ENCODE data around the gene MCTP2.
"Not testable (repeated sequence)": the region's sequence is repeated elsewhere in the genome, so short reads cannot be mapped to it uniquely, and the experiment has no call there.

Gene MCTP2

DNA sequence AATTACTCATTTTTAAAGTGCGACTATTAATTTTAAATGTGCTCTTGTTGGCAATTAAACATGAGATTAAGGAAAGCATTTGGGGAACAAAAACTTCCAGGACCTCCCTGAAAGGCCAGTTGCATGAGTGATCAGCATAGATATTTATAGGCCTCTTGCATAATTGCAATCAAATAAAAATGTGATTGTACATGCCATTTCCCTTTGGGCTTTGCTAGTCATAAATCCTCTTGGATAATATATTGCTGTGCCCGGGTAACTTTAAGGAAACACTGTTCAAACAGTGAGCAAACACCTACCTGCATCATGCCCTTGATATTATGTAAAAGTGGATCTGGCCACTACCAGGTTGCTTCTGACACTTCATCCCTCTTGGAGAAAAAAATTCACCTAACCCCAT, 239.1 kb downstream of the MCTP2 start:
- Histone ChIP-seq H3K36me3 (ENCODE audit: control insufficient read depth in 1 of 2, insufficient read depth in 2 of 2, low read length in 2 of 2) (no peaks in the 10 kb centered on the region), H3K4me1 (ENCODE audit: control insufficient read depth in 1 of 2, insufficient read depth in 2 of 2, low read length in 2 of 2) (peaks cover 0 to 9% of the 10 kb centered on the region in 2 donors), H3K27me3 (ENCODE audit: low read depth, low read length) (no peaks in the 10 kb centered on the region), H3K9me3 (ENCODE audit: control insufficient read depth in 1 of 2, low read length in 2 of 2) (no peaks in the 10 kb centered on the region), H3K4me3 (ENCODE audit: low read depth in 1 of 2, low read length in 2 of 2) (no peak overlapping the region), H3K27ac (ENCODE audit: low read length) (no peak overlapping the region)

GRCh38 chr15:94476686-94477085, 245.3 kb downstream of the MCTP2 start:
- H3K36me3 ChIP-seq (ENCODE audit: control insufficient read depth in 1 of 2, insufficient read depth in 2 of 2, low read length in 2 of 2), result no peaks in the 10 kb centered on the region

GRCh38 chr15:94477913-94478553, 246.7 kb downstream of the MCTP2 start:
- no peaks in the 10 kb centered on the region for H3K27me3 ChIP-seq (ENCODE audit: low read depth, low read length)
- H3K4me3 ChIP-seq (ENCODE audit: low read depth in 1 of 2, low read length in 2 of 2), result no peak overlapping the region
- H3K9me3 ChIP-seq (ENCODE audit: control insufficient read depth in 1 of 2, low read length in 2 of 2), result no peaks in the 10 kb centered on the region
- H3K27ac ChIP-seq (ENCODE audit: low read length), result no peak overlapping the region
- no peaks in the 10 kb centered on the region for H3K36me3 ChIP-seq (ENCODE audit: control insufficient read depth in 1 of 2, insufficient read depth in 2 of 2, low read length in 2 of 2)
- no peaks in the 10 kb centered on the region for H3K4me1 ChIP-seq (ENCODE audit: control insufficient read depth in 1 of 2, insufficient read depth in 2 of 2, low read length in 2 of 2)

More at GRCh38 chr15:94476686-94477085, 245.3 kb downstream of the MCTP2 start:
- Histone ChIP-seq H3K9me3 (ENCODE audit: control insufficient read depth in 1 of 2, low read length in 2 of 2) (no peaks in the 10 kb centered on the region), H3K4me1 (ENCODE audit: control insufficient read depth in 1 of 2, insufficient read depth in 2 of 2, low read length in 2 of 2) (no peaks in the 10 kb centered on the region), H3K27ac (ENCODE audit: low read length) (no peak overlapping the region), H3K4me3 (ENCODE audit: low read depth in 1 of 2, low read length in 2 of 2) (no peak overlapping the region), H3K27me3 (ENCODE audit: low read depth, low read length) (no peaks in the 10 kb centered on the region)

DNA sequence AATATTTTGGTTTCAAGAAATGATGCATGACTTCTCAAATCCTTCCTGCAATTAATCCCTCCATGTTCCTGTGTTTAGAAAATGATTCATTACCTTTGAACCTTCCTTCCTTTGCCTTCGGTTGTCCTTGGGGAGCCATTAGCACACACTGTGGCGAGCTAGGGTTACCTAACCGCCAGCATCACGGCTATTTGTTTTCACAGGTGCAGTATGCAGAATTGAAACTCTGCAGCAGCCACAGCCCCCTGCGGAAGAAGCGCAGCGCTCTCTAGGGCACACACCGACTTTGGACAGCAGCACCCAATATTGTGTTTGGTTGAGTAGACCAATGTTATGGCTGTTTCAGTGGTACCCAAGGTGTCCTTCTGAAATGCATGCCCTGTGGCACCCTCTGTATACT, 247.4 kb downstream of the MCTP2 start:
- H3K4me1 ChIP-seq (ENCODE audit: control insufficient read depth in 1 of 2, insufficient read depth in 2 of 2, low read length in 2 of 2), result no peaks in the 10 kb centered on the region
- H3K9me3 ChIP-seq (ENCODE audit: control insufficient read depth in 1 of 2, low read length in 2 of 2), result no peaks in the 10 kb centered on the region
- H3K27me3 ChIP-seq (ENCODE audit: low read depth, low read length), result no peaks in the 10 kb centered on the region
- H3K27ac ChIP-seq (ENCODE audit: low read length), result no peak overlapping the region
- no peak overlapping the region for H3K4me3 ChIP-seq (ENCODE audit: low read depth in 1 of 2, low read length in 2 of 2)
- H3K36me3 ChIP-seq (ENCODE audit: control insufficient read depth in 1 of 2, insufficient read depth in 2 of 2, low read length in 2 of 2), result no peaks in the 10 kb centered on the region

DNA sequence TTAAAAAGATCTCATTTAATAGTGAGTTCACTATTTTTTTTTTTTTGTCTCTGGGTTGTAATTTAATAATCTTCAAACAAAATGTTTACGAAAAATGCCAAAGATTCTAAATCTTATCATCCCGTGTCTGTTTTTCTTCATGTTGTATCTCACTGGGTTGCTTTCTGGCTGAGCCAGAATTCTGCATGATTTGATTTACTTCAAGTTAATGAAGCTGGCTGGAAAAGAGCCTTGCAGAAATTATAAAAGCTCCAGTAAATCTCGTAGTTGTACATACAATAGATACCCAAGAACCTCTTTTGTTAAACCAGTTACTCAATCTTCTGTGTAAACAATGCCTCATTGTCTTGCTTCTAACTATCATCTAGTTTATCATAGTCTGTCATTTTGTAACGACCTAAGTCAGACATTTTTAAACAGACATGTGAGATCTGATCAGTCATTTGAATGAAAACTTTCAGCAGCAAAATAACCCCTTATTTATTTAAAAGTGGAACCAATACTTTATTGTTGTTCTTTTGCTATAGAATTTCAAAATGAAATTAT, 249.0 kb downstream of the MCTP2 start:
- H3K27me3 ChIP-seq (ENCODE audit: low read depth, low read length), result no peaks in the 10 kb centered on the region
- no peaks in the 10 kb centered on the region for H3K4me1 ChIP-seq (ENCODE audit: control insufficient read depth in 1 of 2, insufficient read depth in 2 of 2, low read length in 2 of 2)

GRCh38 chr15:94485148-94485719, 253.9 kb downstream of the MCTP2 start:
- Histone ChIP-seq H3K27ac (ENCODE audit: low read length) (no peak overlapping the region), H3K4me1 (ENCODE audit: control insufficient read depth in 1 of 2, insufficient read depth in 2 of 2, low read length in 2 of 2) (no peaks in the 10 kb centered on the region), H3K4me3 (ENCODE audit: low read depth in 1 of 2, low read length in 2 of 2) (no peak overlapping the region), H3K9me3 (ENCODE audit: control insufficient read depth in 1 of 2, low read length in 2 of 2) (no peaks in the 10 kb centered on the region), H3K27me3 (ENCODE audit: low read depth, low read length) (no peaks in the 10 kb centered on the region), H3K36me3 (ENCODE audit: control insufficient read depth in 1 of 2, insufficient read depth in 2 of 2, low read length in 2 of 2) (no peaks in the 10 kb centered on the region)

More for the DNA sequence above, 249.0 kb downstream of the MCTP2 start:
- Histone ChIP-seq H3K9me3 (ENCODE audit: control insufficient read depth in 1 of 2, low read length in 2 of 2) (no peaks in the 10 kb centered on the region), H3K4me3 (ENCODE audit: low read depth in 1 of 2, low read length in 2 of 2) (no peak overlapping the region), H3K36me3 (ENCODE audit: control insufficient read depth in 1 of 2, insufficient read depth in 2 of 2, low read length in 2 of 2) (no peaks in the 10 kb centered on the region), H3K27ac (ENCODE audit: low read length) (no peak overlapping the region)

- no peaks in the 10 kb centered on the region for H3K4me1 ChIP-seq (ENCODE audit: control insufficient read depth in 1 of 2, insufficient read depth in 2 of 2, low read length in 2 of 2)
- no peaks in the 10 kb centered on the region for H3K27me3 ChIP-seq (ENCODE audit: low read depth, low read length)
- no peaks in the 10 kb centered on the region for H3K36me3 ChIP-seq (ENCODE audit: control insufficient read depth in 1 of 2, insufficient read depth in 2 of 2, low read length in 2 of 2)
- H3K27ac ChIP-seq (ENCODE audit: low read length), result no peak overlapping the region
- H3K4me3 ChIP-seq (ENCODE audit: low read depth in 1 of 2, low read length in 2 of 2), result no peak overlapping the region
- H3K9me3 ChIP-seq (ENCODE audit: control insufficient read depth in 1 of 2, low read length in 2 of 2), result no peaks in the 10 kb centered on the region
Observed at GRCh38 chr15:94487635-94488034, 256.3 kb downstream of the MCTP2 start.

DNA sequence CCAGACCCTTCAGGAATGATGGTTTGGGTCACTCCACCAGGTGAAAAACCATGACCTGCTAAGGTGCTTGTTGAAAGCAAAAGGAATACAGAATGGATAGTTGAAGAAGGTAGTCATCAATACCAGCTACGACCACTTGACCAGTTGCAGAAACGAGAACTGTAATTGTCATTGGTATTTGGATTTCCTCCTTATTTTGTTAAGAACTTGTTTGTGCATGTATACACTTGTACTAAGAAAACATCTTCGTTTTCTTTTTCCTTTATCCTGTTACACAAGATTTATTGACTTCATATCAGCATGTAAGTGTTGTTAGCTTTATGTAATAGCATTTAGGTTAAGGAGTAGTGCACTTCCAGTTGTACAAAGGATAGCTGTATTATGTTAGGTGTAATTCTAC, 261.8 kb downstream of the MCTP2 start:
- Histone ChIP-seq H3K9me3 (ENCODE audit: control insufficient read depth in 1 of 2, low read length in 2 of 2) (no peaks in the 10 kb centered on the region), H3K27me3 (ENCODE audit: low read depth, low read length) (no peaks in the 10 kb centered on the region), H3K27ac (ENCODE audit: low read length) (no peak overlapping the region), H3K36me3 (ENCODE audit: control insufficient read depth in 1 of 2, insufficient read depth in 2 of 2, low read length in 2 of 2) (no peaks in the 10 kb centered on the region), H3K4me1 (ENCODE audit: control insufficient read depth in 1 of 2, insufficient read depth in 2 of 2, low read length in 2 of 2) (no peaks in the 10 kb centered on the region), H3K4me3 (ENCODE audit: low read depth in 1 of 2, low read length in 2 of 2) (no peak overlapping the region)

- not testable (repeated sequence) for H3K4me3 ChIP-seq (ENCODE audit: low read depth in 1 of 2, low read length in 2 of 2); H3K4me1 ChIP-seq (ENCODE audit: control insufficient read depth in 1 of 2, insufficient read depth in 2 of 2, low read length in 2 of 2); H3K27me3 ChIP-seq (ENCODE audit: low read depth, low read length); H3K27ac ChIP-seq (ENCODE audit: low read length); H3K9me3 ChIP-seq (ENCODE audit: control insufficient read depth in 1 of 2, low read length in 2 of 2); H3K36me3 ChIP-seq (ENCODE audit: control insufficient read depth in 1 of 2, insufficient read depth in 2 of 2, low read length in 2 of 2)
Observed at GRCh38 chr15:94493586-94493985, 262.2 kb downstream of the MCTP2 start.

DNA sequence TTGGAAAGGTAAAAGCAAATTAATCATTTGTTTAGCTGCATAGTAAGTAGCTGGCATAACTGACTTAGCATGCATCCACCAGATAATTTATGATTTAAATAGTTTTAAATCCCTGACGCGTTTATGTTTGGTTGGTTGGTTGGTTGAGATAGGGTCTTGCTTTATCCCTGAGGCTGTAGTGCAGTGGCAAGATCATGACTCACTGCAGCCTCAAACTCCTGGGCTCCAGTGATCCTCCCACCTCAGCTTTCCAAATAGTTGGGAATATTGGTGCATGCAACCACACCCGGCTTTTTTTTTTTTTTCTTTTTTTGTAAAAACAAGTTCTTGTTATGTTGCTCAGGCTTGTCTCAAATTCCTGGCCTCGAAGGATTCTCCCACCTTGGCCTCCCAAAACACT, 263.4 kb downstream of the MCTP2 start:
- H3K9me3 ChIP-seq (ENCODE audit: control insufficient read depth in 1 of 2, low read length in 2 of 2), result no peaks in the 10 kb centered on the region
- no peaks in the 10 kb centered on the region for H3K27me3 ChIP-seq (ENCODE audit: low read depth, low read length)
- no peaks in the 10 kb centered on the region for H3K4me1 ChIP-seq (ENCODE audit: control insufficient read depth in 1 of 2, insufficient read depth in 2 of 2, low read length in 2 of 2)
- H3K27ac ChIP-seq (ENCODE audit: low read length), result no peak overlapping the region
- H3K4me3 ChIP-seq (ENCODE audit: low read depth in 1 of 2, low read length in 2 of 2), result no peak overlapping the region
- no peaks in the 10 kb centered on the region for H3K36me3 ChIP-seq (ENCODE audit: control insufficient read depth in 1 of 2, insufficient read depth in 2 of 2, low read length in 2 of 2)

DNA sequence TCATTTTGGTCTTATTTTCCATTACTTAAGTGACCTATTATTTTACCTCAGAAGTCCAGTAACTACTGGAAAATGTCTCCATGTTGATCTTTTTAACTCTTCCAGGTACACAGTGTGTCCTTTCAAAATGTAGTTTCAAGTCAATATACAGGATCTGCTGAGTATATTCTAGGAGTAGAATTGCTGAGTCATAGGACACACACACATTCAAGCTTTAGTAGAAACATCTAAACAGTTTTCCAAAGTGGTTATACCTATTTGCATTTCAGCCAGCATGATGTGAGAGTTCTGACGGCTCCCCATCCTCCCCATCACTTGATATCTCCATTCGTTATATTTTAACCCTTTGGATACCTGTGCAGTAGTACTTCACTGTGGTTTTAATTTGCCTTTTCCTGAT, 271.9 kb downstream of the MCTP2 start:
- Histone ChIP-seq H3K4me3 (ENCODE audit: low read depth in 1 of 2, low read length in 2 of 2) (no peak overlapping the region), H3K9me3 (ENCODE audit: control insufficient read depth in 1 of 2, low read length in 2 of 2) (peaks cover 0 to 5% of the 10 kb centered on the region in 2 donors), H3K27ac (ENCODE audit: low read length) (no peak overlapping the region), H3K36me3 (ENCODE audit: control insufficient read depth in 1 of 2, insufficient read depth in 2 of 2, low read length in 2 of 2) (no peaks in the 10 kb centered on the region), H3K4me1 (ENCODE audit: control insufficient read depth in 1 of 2, insufficient read depth in 2 of 2, low read length in 2 of 2) (no peaks in the 10 kb centered on the region), H3K27me3 (ENCODE audit: low read depth, low read length) (no peaks in the 10 kb centered on the region)

GRCh38 chr15:94509259-94509658, 277.9 kb downstream of the MCTP2 start:
- Histone ChIP-seq H3K4me3 (ENCODE audit: low read depth in 1 of 2, low read length in 2 of 2) (no peak overlapping the region), H3K4me1 (ENCODE audit: control insufficient read depth in 1 of 2, insufficient read depth in 2 of 2, low read length in 2 of 2) (no peaks in the 10 kb centered on the region), H3K27me3 (ENCODE audit: low read depth, low read length) (no peaks in the 10 kb centered on the region), H3K36me3 (ENCODE audit: control insufficient read depth in 1 of 2, insufficient read depth in 2 of 2, low read length in 2 of 2) (no peaks in the 10 kb centered on the region), H3K9me3 (ENCODE audit: control insufficient read depth in 1 of 2, low read length in 2 of 2) (peaks cover 0 to 7% of the 10 kb centered on the region in 2 donors), H3K27ac (ENCODE audit: low read length) (no peak overlapping the region)
